Mucosa of stomach (tissue), 1 donor: ENCODE results near the gene ELOVL6.
"Not testable (repeated sequence)": the region's sequence is repeated elsewhere in the genome, so short reads cannot be mapped to it uniquely, and the experiment has no call there.

Source experiments
- H3K27me3 ChIP-seq: one replicate; pipeline ENCODE4 v1.7.0; 2013; ENCODE audit warnings: mild to moderate bottlenecking, low read length; ENCODE audit not compliant: control insufficient read depth, insufficient read depth
- H3K36me3 ChIP-seq: one replicate; pipeline ENCODE4 v1.7.0; 2013; ENCODE audit warnings: low read length; ENCODE audit not compliant: control insufficient read depth, insufficient read depth
- H3K4me1 ChIP-seq: one replicate; pipeline ENCODE4 v1.7.0; 2013; ENCODE audit warnings: mild to moderate bottlenecking, low read length; ENCODE audit not compliant: control insufficient read depth, insufficient read depth
- H3K4me3 ChIP-seq: one replicate; pipeline ENCODE4 v1.7.0; 2013; ENCODE audit warnings: low read length
- H3K9ac ChIP-seq: one replicate; pipeline ENCODE4 v1.7.0; 2013; ENCODE audit warnings: mild to moderate bottlenecking, low read length, moderate library complexity
- H3K9me3 ChIP-seq: one replicate; pipeline ENCODE4 v1.7.0; 2013; ENCODE audit warnings: mild to moderate bottlenecking, low read length, moderate library complexity; ENCODE audit not compliant: control insufficient read depth
- donor health status: Pancreatic carcinoma.

ELOVL6 gene

DNA sequence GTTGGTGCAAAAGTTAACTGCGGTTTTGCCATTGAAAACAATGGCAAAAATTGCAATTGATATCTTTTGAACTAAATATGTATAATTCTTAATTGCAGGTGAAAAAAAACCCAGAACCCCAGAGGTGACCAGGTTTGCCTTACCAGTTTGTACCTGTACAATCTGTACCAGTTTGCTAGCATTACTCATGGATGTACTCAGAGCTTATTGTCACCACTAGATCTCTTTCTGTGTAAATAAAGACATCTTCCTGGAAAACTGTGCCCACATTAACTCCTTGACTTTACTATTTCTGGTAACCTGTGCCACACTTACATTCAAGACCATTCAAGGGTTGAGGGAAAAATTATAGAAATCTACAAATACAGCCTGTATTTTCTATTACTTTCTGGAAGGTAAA is 139.7 kb downstream of the ELOVL6 start:
- Histone ChIP-seq H3K4me1 (peaks cover 29% of the 10 kb centered on the region), H3K36me3 (no peaks in the 10 kb centered on the region)

GRCh38 chr4:110055158-110055768 is 143.2 kb downstream of the ELOVL6 start:
- no peaks in the 10 kb centered on the region for H3K27me3 ChIP-seq
- no peaks in the 10 kb centered on the region for H3K9me3 ChIP-seq
- no peak overlapping the region for H3K9ac ChIP-seq
- peaks cover 20% of the 10 kb centered on the region for H3K4me1 ChIP-seq
- H3K36me3 ChIP-seq: no peaks in the 10 kb centered on the region
- no peak overlapping the region for H3K4me3 ChIP-seq

More for the DNA sequence above, 139.7 kb downstream of the ELOVL6 start:
- Histone ChIP-seq H3K27me3 (no peaks in the 10 kb centered on the region), H3K9me3 (no peaks in the 10 kb centered on the region), H3K9ac (no peak overlapping the region), H3K4me3 (no peak overlapping the region)

DNA sequence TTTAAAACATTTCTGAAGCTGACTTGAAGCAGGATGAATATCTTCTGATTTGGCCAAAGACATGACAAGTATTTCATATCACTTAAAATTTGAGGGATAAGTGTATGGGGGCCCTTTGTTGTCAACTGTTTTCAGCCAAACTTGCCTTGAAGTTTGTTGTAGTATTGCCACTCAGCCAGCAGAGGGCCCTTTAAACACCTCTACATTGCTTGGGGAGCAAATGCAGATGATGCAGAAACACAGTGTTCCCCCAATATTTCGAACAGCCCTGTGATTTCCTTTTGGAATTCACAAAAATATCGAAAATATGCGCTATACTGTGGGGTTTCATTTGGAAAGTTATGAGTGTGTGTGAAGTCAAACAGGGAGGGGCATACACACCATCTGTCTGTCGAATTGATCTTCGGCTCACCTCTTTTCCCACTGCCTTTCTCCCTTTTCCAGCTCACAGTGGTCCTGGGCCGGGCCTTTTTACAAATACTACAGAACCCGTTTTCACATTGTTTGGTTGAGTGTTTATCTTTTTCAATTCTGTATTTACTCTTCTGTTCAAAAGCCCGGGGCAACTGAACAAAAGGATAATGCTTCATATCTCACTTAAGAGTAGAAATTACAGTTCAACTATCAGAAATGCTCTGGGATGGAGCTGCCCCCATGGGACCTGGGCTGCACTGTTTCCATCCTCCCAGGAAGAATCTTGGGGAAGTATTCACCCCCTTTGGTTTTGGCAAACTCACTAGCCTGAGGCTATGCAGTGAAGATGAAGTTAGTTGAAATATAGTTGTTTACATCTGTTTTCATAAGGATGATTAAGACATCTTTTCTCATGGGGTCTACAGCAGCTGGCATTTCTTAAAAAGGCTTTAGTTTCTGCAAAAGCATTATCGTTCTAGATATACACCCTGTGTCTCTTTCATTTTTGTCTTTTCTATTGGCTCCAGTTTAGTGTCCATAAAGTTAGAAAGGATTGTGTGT is 148.2 kb downstream of the ELOVL6 start:
- H3K9me3 ChIP-seq: no peaks in the 10 kb centered on the region
- H3K4me3 ChIP-seq: no peak overlapping the region
- no peak overlapping the region for H3K9ac ChIP-seq
- H3K27me3 ChIP-seq: no peaks in the 10 kb centered on the region
- H3K4me1 ChIP-seq: peaks cover 3% of the 10 kb centered on the region
- H3K36me3 ChIP-seq: no peaks in the 10 kb centered on the region

- H3K9ac ChIP-seq: no peak overlapping the region
- no peaks in the 10 kb centered on the region for H3K36me3 ChIP-seq
- no peaks in the 10 kb centered on the region for H3K27me3 ChIP-seq
- H3K9me3 ChIP-seq: no peaks in the 10 kb centered on the region
- H3K4me1 ChIP-seq: peaks cover 6% of the 10 kb centered on the region
- H3K4me3 ChIP-seq: no peak overlapping the region
Measured at GRCh38 chr4:110046588-110047049, 151.8 kb downstream of the ELOVL6 start.

DNA sequence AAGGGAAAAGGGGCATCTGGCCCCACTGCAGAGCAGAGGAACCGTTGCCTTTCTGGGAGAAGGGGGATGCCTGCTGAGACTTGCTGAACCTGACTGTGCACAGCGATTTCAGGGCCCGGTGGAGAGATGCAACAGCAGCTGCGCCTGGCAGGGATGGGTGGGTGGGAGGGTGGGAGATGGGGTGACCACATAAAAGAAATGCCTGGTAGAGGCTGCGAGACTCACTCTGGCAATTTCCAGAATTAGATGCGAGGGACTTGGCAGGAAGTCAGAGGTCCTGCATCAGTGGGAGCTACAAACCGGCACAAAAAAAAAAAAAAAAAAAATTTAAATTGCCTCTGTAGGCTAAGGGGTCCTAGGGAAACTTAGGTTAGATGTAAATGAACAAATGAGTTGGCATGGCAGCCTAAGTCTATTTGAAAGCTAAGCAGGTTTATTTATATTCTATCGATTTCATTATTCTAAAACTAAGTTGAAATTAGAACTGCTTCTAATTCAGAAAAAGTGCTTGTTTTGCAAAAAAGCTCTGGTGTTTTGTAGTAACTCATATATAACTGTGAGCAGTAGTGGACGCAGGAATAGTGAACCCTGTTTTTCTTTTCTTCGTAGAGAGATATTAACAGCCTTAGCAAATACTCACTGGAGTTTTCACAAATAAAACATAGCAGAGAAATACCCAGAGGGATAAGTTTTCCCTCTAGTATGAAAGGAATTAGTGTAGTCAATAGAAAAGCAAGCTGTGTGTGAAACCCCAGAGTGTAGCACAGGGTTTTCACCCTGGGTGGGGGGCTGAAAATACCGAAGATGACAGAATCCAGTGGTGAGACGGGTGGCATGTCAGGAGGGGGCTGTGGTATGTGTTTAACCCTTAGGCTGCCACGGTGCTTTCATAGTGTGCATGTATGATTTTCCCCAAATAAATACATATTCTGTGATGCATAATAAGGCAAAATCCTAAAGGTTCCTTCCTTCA is 155.6 kb downstream of the ELOVL6 start:
- H3K36me3 ChIP-seq: no peaks in the 10 kb centered on the region
- H3K27me3 ChIP-seq: no peaks in the 10 kb centered on the region
- peaks cover 11% of the 10 kb centered on the region for H3K4me1 ChIP-seq
- H3K9ac ChIP-seq: no peak overlapping the region
- H3K9me3 ChIP-seq: no peaks in the 10 kb centered on the region
- H3K4me3 ChIP-seq: no peak overlapping the region

- no peaks in the 10 kb centered on the region for H3K9me3 ChIP-seq
Measured at GRCh38 chr4:110041735-110042134, 156.7 kb downstream of the ELOVL6 start.

GRCh38 chr4:110039164-110039563 is 159.3 kb downstream of the ELOVL6 start:
- peaks cover 11% of the 10 kb centered on the region for H3K4me1 ChIP-seq
- not testable (repeated sequence) for H3K4me3 ChIP-seq, H3K9ac ChIP-seq, H3K27me3 ChIP-seq, H3K9me3 ChIP-seq, H3K36me3 ChIP-seq

More at GRCh38 chr4:110041735-110042134, 156.7 kb downstream of the ELOVL6 start:
- no peak overlapping the region for H3K9ac ChIP-seq
- no peaks in the 10 kb centered on the region for H3K36me3 ChIP-seq
- H3K4me3 ChIP-seq: no peak overlapping the region
- H3K4me1 ChIP-seq: peaks cover 11% of the 10 kb centered on the region
- no peaks in the 10 kb centered on the region for H3K27me3 ChIP-seq

DNA sequence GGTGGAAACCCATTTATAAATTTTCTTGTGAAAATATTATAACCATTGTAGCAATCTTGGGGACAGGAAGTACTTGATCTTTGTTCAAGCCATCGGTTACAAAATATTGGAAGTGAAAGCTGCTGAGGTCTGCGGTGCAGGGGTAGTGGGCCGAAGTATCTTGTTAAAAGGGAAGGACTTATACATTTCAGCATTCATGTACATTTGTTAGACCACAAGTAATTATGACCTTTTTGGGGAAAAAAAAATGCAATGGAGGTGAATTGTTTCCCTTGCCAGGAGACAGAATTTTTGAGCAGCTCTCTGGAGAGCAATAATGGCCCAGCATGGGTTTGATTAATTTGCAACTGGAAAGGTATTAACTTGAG is 164.4 kb downstream of the ELOVL6 start:
- H3K9me3 ChIP-seq: no peaks in the 10 kb centered on the region
- no peak overlapping the region for H3K4me3 ChIP-seq
- H3K27me3 ChIP-seq: no peaks in the 10 kb centered on the region
- H3K4me1 ChIP-seq: no peaks in the 10 kb centered on the region
- no peaks in the 10 kb centered on the region for H3K36me3 ChIP-seq
- no peak overlapping the region for H3K9ac ChIP-seq

- Histone ChIP-seq H3K27me3 (no peaks in the 10 kb centered on the region), H3K36me3 (no peaks in the 10 kb centered on the region), H3K4me3 (no peak overlapping the region), H3K9me3 (no peaks in the 10 kb centered on the region), H3K9ac (no peak overlapping the region), H3K4me1 (no peaks in the 10 kb centered on the region)
Measured at GRCh38 chr4:110033355-110034025, 164.9 kb downstream of the ELOVL6 start.

DNA sequence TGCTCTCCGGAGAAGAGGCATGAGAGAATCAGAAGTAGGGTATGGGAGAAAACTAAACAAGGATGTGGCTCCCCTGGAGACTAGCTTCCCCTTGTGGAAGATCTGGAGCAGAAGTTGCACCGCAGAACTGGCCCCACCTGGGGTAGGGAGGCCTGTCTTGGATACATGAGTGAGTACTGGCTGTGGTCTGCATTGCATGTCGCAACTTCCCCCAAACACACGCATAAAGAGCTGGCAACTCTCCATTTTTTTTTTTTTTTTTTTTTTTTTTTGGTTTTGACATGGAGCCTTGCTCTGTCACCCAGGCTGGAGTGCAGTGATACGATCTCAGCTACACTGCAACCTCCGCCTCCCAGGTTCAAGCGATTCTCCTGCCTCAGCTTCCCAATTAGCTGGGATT is 165.8 kb downstream of the ELOVL6 start:
- Histone ChIP-seq H3K36me3 (no peaks in the 10 kb centered on the region), H3K4me1 (no peaks in the 10 kb centered on the region), H3K9ac (no peak overlapping the region), H3K27me3 (no peaks in the 10 kb centered on the region), H3K9me3 (no peaks in the 10 kb centered on the region), H3K4me3 (no peak overlapping the region)

DNA sequence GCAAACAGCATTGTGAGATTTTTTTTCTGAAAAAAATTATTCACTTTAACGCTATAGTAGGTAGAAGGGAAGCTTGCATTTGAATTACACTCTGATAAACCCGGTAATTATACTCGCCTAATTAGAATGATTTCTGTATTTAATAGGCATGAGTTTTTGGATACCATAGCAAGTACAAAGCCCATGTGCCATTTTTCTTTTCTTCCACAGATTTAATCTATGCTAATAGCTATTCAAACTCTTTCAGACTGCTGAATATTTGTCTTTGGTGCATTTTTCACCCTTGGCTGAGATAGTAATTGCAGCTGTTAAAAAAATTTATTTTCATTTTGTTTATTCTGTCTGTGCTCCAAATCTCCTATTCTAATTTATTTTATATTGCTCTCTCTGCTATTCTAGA is 172.7 kb downstream of the ELOVL6 start:
- H3K36me3 ChIP-seq: no peaks in the 10 kb centered on the region
- H3K4me1 ChIP-seq: no peaks in the 10 kb centered on the region
- no peaks in the 10 kb centered on the region for H3K9me3 ChIP-seq
- H3K9ac ChIP-seq: no peak overlapping the region
- no peak overlapping the region for H3K4me3 ChIP-seq
- H3K27me3 ChIP-seq: no peaks in the 10 kb centered on the region
